ENCODE results near the gene MDP1. TPM values are rescaled to one million over a fixed set of nuclear protein-coding genes. Genes with fewer than 3 reads are reported as not detected.
"Not testable (repeated sequence)": the region's sequence is repeated elsewhere in the genome, so short reads cannot be mapped to it uniquely, and the experiment has no call there.

The MDP1 gene
- total and polyA plus RNA-seq, 5 experiments from 2014 or later = 13.7 to 39.1 (median 33.8) TPM

- DNase-seq = no peak
- Mint-ChIP-seq H3K27ac (peak overlapping the region in 8 of 10 donors; percentile 29 to 91 (median 72)), H3K36me3 (peaks cover 0 to 10% (median 0%) of the 10 kb centered on the region in 3 donors), H3K4me3 (peak overlapping the region in 3 of 10 donors; percentile 63 to 66 (median 66)), H3K4me1 (peaks cover 9 to 37% (median 23%) of the 10 kb centered on the region in 4 donors), H3K9me3 (no peaks in the 10 kb centered on the region), H3K27me3 (no peaks in the 10 kb centered on the region)
- no peak for ATAC-seq
- POLR2A ChIA-PET = interaction anchor here (0.9 to 1.3 kb wide), 3 partner anchors 25 to 48 kb away, joined by 3 to 7 read pairs (median 4); partner anchors contain the start of genes MDP1 and RABGGTA
These were observed 30.9 kb upstream of the MDP1 start for GRCh38 chr14:24246765-24247212.

GRCh38 chr14:24245350-24245749 lies 29.5 kb upstream of the MDP1 start:
- Mint-ChIP-seq H3K27ac (peak overlapping the region in 3 of 10 donors; percentile 47 to 75 (median 68)), H3K4me3 (peak overlapping the region in 2 of 10 donors; percentile 15 to 44), H3K36me3 (peaks cover 0 to 18% (median 0%) of the 10 kb centered on the region in 3 donors), H3K4me1 (peaks cover 11 to 51% (median 34%) of the 10 kb centered on the region in 4 donors)
- DNase-seq, H3K9me3 Mint-ChIP-seq, ATAC-seq, H3K27me3 Mint-ChIP-seq: not testable (repeated sequence)
- POLR2A ChIA-PET = interaction anchor here (0.6 to 1.9 kb wide), 2 partner anchors 90 to 185 kb away, joined by 4 to 6 read pairs; partner anchors contain the start of genes CBLN3 and KHNYN

- peak overlapping the region; percentile 83 to 99 (median 97) for H3K4me3 Mint-ChIP-seq
- H3K36me3 Mint-ChIP-seq = peaks cover 0 to 33% (median 0%) of the 10 kb centered on the region in 3 donors
- H3K9me3 Mint-ChIP-seq = no peaks in the 10 kb centered on the region
- no peaks in the 10 kb centered on the region for H3K27me3 Mint-ChIP-seq
- peaks cover 22 to 71% (median 53%) of the 10 kb centered on the region in 4 donors for H3K4me1 Mint-ChIP-seq
- POLR2A ChIA-PET = interaction anchor here (0.7 to 3.9 kb wide), 19 partner anchors 9 to 290 kb away, joined by 3 to 73 read pairs (median 18); partner anchors contain the start of genes CBLN3, CHMP4A, CIDEB and DCAF11
- DNase-seq (peak in 2 of 10 donors; percentile 8 to 18), ATAC-seq (no peak)
- peak overlapping the region; percentile 96 to 100 (median 100) for H3K27ac Mint-ChIP-seq
These were observed 27.5 kb upstream of the MDP1 start for GRCh38 chr14:24243336-24243836.

- peak overlapping the region; percentile 96 to 100 (median 100) for H3K27ac Mint-ChIP-seq
- no peaks in the 10 kb centered on the region for H3K27me3 Mint-ChIP-seq
- peaks cover 32 to 76% (median 65%) of the 10 kb centered on the region in 4 donors for H3K4me1 Mint-ChIP-seq
- no peaks in the 10 kb centered on the region for H3K9me3 Mint-ChIP-seq
- POLR2A ChIA-PET = interaction anchor here (0.7 to 3.9 kb wide), 26 partner anchors 10 to 940 kb away, joined by 3 to 73 read pairs (median 12); partner anchors contain the start of genes CBLN3, CHMP4A, CIDEB and DCAF11
- H3K36me3 Mint-ChIP-seq = peaks cover 3 to 48% (median 10%) of the 10 kb centered on the region in 3 donors
- ATAC-seq = peak; percentile 83 to 84
- DNase-seq = peak in 9 of 10 donors; percentile 89 to 97 (median 92)
- peak overlapping the region; percentile 83 to 99 (median 97) for H3K4me3 Mint-ChIP-seq
These were observed 26.1 kb upstream of the MDP1 start for GRCh38 chr14:24241829-24242443.

GRCh38 chr14:24240110-24240918 lies 24.4 kb upstream of the MDP1 start:
- no peak for DNase-seq

GRCh38 chr14:24238527-24239037 lies 22.7 kb upstream of the MDP1 start:
- DNase-seq (no peak), ATAC-seq (no peak)
- Mint-ChIP-seq H3K4me3 (peak overlapping the region in 7 of 10 donors; percentile 2 to 83 (median 41)), H3K27ac (peak overlapping the region in 9 of 10 donors; percentile 41 to 89 (median 66)), H3K9me3 (no peaks in the 10 kb centered on the region), H3K4me1 (peaks cover 40 to 89% (median 85%) of the 10 kb centered on the region in 4 donors), H3K27me3 (no peaks in the 10 kb centered on the region), H3K36me3 (peaks cover 10 to 70% (median 18%) of the 10 kb centered on the region in 3 donors)
- POLR2A ChIA-PET = interaction anchor here (0.7 to 1.2 kb wide), 6 partner anchors 23 to 192 kb away, joined by 3 to 7 read pairs (median 3); partner anchors contain the start of genes CHMP4A, KHNYN, MDP1 and TSSK4

More at GRCh38 chr14:24240110-24240918, 24.4 kb upstream of the MDP1 start:
- Mint-ChIP-seq H3K27ac (peak overlapping the region in 9 of 10 donors; percentile 37 to 96 (median 80)), H3K4me3 (peak overlapping the region; percentile 69 to 99 (median 96)), H3K4me1 (peaks cover 42 to 80% (median 77%) of the 10 kb centered on the region in 4 donors), H3K9me3 (no peaks in the 10 kb centered on the region), H3K27me3 (no peaks in the 10 kb centered on the region), H3K36me3 (peaks cover 10 to 64% (median 16%) of the 10 kb centered on the region in 3 donors)
- POLR2A ChIA-PET = interaction anchor here (1.0 to 3.8 kb wide), 7 partner anchors 8 to 630 kb away, joined by 3 to 73 read pairs (median 33); partner anchors contain the start of genes CBLN3, CHMP4A, GMPR2 and KHNYN
- no peak for ATAC-seq

GRCh38 chr14:24238123-24238522 lies 22.3 kb upstream of the MDP1 start:
- H3K9me3 Mint-ChIP-seq = no peaks in the 10 kb centered on the region
- H3K4me1 Mint-ChIP-seq = peaks cover 41 to 89% (median 84%) of the 10 kb centered on the region in 4 donors
- peak overlapping the region in 8 of 10 donors; percentile 32 to 89 (median 45) for H3K27ac Mint-ChIP-seq
- H3K36me3 Mint-ChIP-seq = peaks cover 10 to 70% (median 18%) of the 10 kb centered on the region in 3 donors
- POLR2A ChIA-PET = interaction anchor here (0.6 to 1.2 kb wide), 5 partner anchors 15 to 192 kb away, joined by 3 to 7 read pairs (median 3); partner anchors contain the start of genes CHMP4A and KHNYN
- ATAC-seq (no peak), DNase-seq (no peak)
- no peaks in the 10 kb centered on the region for H3K27me3 Mint-ChIP-seq
- H3K4me3 Mint-ChIP-seq = peak overlapping the region in 4 of 10 donors; percentile 2 to 20 (median 5)

- Mint-ChIP-seq H3K9me3 (no peaks in the 10 kb centered on the region), H3K36me3 (peaks cover 10 to 70% (median 18%) of the 10 kb centered on the region in 3 donors), H3K4me1 (peaks cover 39 to 88% (median 82%) of the 10 kb centered on the region in 4 donors), H3K27ac (peak overlapping the region in 5 of 10 donors; percentile 41 to 84 (median 49)), H3K4me3 (peak overlapping the region in 2 of 10 donors; percentile 2 to 20), H3K27me3 (no peaks in the 10 kb centered on the region)
- ATAC-seq (no peak), DNase-seq (no peak)
- POLR2A ChIA-PET = interaction anchor here (0.6 to 1.2 kb wide), 3 partner anchors 15 to 33 kb away, joined by 3 to 7 read pairs (median 3); partner anchors contain the start of gene CHMP4A
These were observed 21.6 kb upstream of the MDP1 start for GRCh38 chr14:24237463-24237955.

- no peaks in the 10 kb centered on the region for H3K27me3 Mint-ChIP-seq
- H3K4me3 Mint-ChIP-seq = peak overlapping the region in 2 of 10 donors; percentile 16 to 17
- ATAC-seq (no peak), DNase-seq (no peak)
- POLR2A ChIA-PET = no interaction called here
- no peaks in the 10 kb centered on the region for H3K9me3 Mint-ChIP-seq
- peaks cover 37 to 83% (median 78%) of the 10 kb centered on the region in 4 donors for H3K4me1 Mint-ChIP-seq
- H3K27ac Mint-ChIP-seq = peak overlapping the region in 6 of 10 donors; percentile 38 to 84 (median 50)
- peaks cover 10 to 64% (median 18%) of the 10 kb centered on the region in 3 donors for H3K36me3 Mint-ChIP-seq
These were observed 21.0 kb upstream of the MDP1 start for GRCh38 chr14:24236689-24237462.

GRCh38 chr14:24235804-24236688 lies 20.2 kb upstream of the MDP1 start:
- peaks cover 10 to 63% (median 18%) of the 10 kb centered on the region in 3 donors for H3K36me3 Mint-ChIP-seq
- H3K27ac Mint-ChIP-seq = peak overlapping the region; percentile 32 to 84 (median 72)
- no peaks in the 10 kb centered on the region for H3K27me3 Mint-ChIP-seq
- POLR2A ChIA-PET = interaction anchor here (0.5 to 5.4 kb wide), 5 partner anchors 23 to 47 kb away, joined by 3 to 50 read pairs (median 3); partner anchors contain the start of genes CHMP4A, IPO4, MDP1 and RABGGTA
- no peaks in the 10 kb centered on the region for H3K9me3 Mint-ChIP-seq
- no peak for DNase-seq
- ATAC-seq = no peak
- H3K4me1 Mint-ChIP-seq = peaks cover 37 to 83% (median 80%) of the 10 kb centered on the region in 4 donors
- H3K4me3 Mint-ChIP-seq = peak overlapping the region in 3 of 10 donors; percentile 1 to 35 (median 33)

Data from naive thymus-derived CD8-positive, alpha-beta T cell (primary cell).